ENCODE measurements around the gene ELOF1.
"Not testable (repeated sequence)": the region's sequence is repeated elsewhere in the genome, so short reads cannot be mapped to it uniquely, and the experiment has no call there.

ELOF1 gene

DNA sequence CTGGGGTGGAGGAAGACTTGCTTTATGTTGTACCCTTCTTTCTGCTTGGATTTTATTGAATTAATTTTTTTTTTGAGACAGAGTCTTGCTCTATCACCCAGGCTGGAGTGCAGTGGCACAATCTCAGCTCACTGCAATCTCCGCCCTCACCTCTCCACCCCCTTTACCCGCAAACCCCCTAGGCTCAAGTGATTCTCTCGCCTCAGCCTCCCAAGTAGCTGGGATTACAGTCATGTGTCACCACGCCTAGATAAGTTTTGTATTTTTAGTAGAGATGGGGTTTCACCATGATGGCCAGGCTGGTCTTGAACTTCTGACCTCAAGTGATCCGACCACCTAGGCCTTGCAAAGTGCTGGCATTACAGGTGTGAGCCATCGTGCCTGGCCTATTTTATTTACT lies 14.3 kb upstream of the ELOF1 start:
- DNase-seq (ENCODE audit: insufficient read length, low spot score); FAIRE-seq: not testable (repeated sequence)

GRCh38 chr19:11570039-11570462 lies 11.0 kb upstream of the ELOF1 start:
- FAIRE-seq (no peak), DNase-seq (ENCODE audit: insufficient read length, low spot score) (no peak)

DNA sequence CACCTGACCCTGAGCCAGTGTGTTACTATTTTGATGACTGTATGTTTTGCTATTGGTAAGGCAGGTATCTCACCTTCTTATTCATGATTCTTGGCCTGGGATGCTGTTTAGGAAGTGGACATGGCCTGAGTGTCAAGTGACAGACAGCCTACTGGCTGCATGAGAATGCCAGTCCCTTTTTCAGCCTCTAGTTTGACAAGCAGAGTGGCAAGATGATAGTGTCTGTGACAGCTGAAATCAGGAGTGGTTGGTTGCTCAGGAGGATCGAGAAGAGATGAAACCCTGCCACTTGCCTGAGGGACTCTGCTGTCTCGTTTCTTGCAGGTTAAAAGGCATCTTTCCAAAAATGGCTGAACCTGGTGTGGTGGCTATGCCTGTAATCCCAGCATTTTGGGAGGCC lies 7.1 kb upstream of the ELOF1 start:
- DNase-seq (ENCODE audit: insufficient read length, low spot score), result no peak
- no peak for FAIRE-seq

DNA sequence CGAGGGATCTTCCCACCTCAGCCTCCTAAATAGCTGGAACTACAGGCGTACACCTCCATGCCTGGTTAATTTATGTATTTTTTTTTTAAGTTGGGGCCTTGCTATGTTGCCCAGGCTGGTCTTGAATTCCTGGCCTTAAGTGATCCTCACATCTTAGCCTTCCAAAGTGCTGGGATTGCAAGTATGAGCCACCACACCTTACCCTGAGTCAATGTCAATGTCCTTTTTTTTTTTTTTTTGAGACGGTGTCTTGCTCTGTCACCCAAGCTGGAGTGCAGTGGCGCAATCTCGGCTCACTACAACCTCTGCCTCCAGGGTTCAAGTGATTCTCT lies 6.6 kb upstream of the ELOF1 start:
- FAIRE-seq; DNase-seq (ENCODE audit: insufficient read length, low spot score): not testable (repeated sequence)

DNA sequence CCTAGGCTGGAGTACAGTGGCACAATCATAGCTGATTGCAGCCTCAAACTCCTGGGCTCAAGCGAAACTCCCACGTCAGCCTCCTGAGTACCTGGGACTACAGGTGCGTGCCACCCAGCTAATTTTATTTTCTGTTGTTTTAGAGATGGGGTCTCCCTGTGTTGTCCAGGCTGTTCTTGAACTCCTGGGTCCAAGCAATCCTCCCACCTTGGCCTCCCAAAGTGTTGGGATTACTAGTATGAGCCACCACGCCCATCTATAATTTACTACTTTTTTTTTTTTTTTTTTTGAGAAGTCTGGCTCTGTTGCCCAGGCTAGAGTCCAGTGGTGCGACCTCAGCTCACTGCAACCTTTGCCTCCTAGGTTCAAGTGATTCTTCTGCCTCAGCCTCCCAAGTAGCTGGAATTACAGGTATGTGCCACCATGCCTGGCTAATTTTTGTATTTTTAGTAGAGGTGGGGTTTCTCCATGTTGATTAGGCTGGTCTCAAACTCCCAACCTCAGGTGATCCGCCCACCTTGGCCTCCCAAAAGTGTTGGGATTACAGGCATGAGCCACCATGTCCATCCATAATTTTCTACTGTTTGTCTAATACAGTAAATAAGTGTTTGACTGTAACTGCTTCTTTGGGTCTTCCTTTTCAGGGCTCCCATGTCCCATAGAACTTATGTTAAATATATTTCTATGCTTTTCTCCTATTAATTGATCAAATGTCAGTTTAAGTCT lies 5.2 kb upstream of the ELOF1 start:
- not testable (repeated sequence) for FAIRE-seq; DNase-seq (ENCODE audit: insufficient read length, low spot score)

DNA sequence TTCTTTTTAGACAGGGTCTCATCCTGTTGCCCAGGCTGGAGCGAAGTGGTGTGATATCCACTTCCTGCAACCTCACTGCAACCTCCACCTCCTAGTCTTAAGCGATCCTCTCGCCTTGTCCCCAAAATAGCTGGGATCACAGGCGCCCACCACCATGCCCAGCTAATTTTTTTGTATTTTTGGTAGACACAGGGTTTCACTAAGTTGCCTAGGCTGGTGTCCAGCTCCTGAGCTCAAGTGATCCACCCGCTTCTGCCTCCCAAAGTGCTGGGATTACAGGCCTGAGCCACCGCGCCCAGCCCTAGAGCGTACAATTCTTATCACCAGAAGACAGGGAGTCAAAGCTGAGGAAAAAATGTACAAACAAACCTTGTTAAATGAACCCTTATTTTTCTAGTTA lies 4.5 kb upstream of the ELOF1 start:
- no peak for DNase-seq (ENCODE audit: insufficient read length, low spot score)
- no peak for FAIRE-seq

DNA sequence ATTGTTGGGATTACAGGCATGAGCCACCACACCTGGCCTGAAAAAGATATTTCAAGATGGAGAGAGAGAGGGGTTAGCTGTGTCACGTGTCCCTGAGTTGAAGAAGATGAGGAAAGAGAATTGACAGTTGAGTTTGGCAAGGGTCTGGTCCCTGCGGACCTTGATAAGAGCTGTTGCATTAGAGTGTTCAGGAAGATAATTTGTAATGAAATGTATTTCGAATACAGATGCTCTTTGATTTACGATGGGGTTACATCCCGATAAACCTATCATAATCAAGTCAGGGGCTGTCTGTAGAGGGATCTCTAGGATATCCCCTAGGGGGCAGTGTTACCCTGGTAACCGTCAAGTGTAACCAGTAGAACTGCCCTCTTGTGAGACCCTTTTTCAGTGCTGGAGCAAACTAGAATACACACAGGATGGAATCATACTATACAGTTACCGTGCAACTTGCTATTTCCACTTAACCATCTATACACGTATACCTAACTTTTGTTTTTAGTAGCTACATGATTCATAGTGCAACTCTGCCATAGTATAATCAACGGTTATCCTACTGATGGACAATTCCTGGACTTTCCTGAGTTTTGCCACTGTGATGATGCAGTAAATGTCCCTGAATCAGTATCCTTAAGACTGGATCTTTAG lies 1.5 kb upstream of the ELOF1 start:
- no peak for FAIRE-seq
- peak; percentile 74 for DNase-seq (ENCODE audit: insufficient read length, low spot score)

DNA sequence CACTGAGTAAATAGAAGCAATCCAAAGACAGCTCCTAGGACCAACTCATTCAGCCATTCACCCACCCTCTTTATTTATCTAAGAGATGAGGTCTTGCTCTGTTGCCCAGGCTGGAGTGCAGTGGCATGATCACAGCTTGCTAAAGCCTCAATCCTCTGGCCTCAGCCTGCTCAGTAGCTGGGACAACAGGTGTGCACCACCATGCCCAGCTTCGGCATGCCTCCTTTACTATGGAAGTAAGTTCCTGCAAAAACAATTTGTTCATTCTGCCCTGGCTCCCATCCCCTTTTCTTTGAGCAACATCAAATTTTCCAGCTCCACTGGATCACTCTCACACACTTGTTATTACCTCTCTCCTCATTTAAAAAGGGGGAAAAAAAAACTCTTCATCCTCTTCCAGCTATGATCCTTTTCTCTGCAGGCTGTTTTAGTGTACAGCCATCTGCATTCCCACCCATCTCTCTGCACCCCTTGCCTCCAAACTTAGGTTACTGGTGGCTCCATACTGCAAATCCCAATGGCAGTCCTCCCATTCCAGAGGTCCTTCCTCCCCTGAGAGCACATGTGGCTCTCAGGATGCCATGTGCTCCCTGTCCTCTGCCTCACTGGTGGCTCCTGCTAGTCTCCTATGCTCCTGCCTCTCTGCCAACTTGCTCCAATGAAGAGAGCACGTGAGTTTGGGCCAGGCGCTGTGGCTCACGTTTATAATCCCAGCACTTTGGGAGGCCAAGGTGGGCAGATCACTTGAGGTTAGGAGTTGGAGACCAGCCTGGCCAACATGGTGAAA lies 2.2 kb downstream of the ELOF1 start:
- FAIRE-seq (no peak), DNase-seq (ENCODE audit: insufficient read length, low spot score) (no peak)

GRCh38 chr19:11555246-11555645 lies 3.8 kb downstream of the ELOF1 start:
- no peak for FAIRE-seq

GRCh38 chr19:11554160-11554559 lies 4.9 kb downstream of the ELOF1 start:
- DNase-seq (ENCODE audit: insufficient read length, low spot score), result no peak
- FAIRE-seq, result no peak

More at GRCh38 chr19:11555246-11555645, 3.8 kb downstream of the ELOF1 start:
- no peak for DNase-seq (ENCODE audit: insufficient read length, low spot score)

DNA sequence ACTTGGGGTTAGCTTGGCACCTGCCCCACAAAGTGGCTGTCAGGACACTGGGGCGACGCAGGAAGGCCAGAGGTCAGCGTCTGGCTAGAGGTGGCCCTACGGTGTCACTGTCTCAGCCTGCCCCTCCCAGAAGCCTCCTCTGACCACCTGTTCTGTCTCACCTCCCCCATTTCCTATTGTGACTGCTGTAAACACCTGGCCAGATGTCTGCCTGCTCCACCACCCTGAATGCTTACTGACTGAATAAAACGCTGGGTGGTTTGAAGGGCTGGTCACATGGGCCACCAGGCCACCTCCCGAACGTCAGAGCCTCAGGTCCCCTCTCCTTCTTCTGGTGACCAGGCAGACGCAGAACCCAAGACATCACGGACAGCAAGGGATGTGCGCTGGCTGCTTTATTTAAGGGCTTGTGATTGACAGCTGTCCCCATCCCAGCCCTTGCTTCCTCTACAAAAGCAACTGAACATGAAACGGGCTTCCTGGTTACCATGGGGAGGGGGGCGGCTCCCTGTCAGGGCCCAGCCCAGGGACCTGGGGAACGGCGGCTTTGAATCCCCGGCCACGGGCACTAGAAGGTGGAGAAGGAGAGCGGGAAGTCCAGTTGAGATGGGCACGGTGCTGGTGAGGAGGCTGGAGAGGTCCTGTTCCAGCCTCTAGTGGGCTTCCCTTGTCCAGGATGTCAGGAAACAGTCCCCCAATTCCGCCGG lies 6.2 kb downstream of the ELOF1 start:
- DNase-seq (ENCODE audit: insufficient read length, low spot score) (no peak), FAIRE-seq (no peak)

GRCh38 chr19:11551603-11552235 lies 7.3 kb downstream of the ELOF1 start:
- FAIRE-seq (no peak), DNase-seq (ENCODE audit: insufficient read length, low spot score) (no peak)

- FAIRE-seq (no peak), DNase-seq (ENCODE audit: insufficient read length, low spot score) (no peak)
These were observed 8.8 kb downstream of the ELOF1 start for GRCh38 chr19:11550265-11550664.

DNA sequence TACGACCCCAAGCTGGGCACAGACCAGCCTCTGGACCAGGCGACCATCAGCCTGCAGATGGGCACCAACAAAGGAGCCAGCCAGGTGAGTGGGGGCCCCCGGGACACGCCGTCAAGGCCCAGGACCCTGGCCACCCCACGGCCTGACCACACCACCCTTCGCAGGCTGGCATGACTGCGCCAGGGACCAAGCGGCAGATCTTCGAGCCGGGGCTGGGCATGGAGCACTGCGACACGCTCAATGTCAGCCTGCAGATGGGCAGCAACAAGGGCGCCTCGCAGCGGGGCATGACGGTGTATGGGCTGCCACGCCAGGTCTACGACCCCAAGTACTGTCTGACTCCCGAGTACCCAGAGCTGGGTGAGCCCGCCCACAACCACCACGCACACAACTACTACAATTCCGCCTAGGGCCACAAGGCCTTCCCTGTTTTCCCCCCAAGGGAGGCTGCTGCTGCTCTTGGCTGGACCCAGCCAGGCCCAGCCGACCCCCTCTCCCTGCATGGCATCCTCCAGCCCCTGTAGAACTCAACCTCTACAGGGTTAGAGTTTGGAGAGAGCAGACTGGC lies 9.6 kb downstream of the ELOF1 start:
- FAIRE-seq (no peak), DNase-seq (ENCODE audit: insufficient read length, low spot score) (no peak)

DNA sequence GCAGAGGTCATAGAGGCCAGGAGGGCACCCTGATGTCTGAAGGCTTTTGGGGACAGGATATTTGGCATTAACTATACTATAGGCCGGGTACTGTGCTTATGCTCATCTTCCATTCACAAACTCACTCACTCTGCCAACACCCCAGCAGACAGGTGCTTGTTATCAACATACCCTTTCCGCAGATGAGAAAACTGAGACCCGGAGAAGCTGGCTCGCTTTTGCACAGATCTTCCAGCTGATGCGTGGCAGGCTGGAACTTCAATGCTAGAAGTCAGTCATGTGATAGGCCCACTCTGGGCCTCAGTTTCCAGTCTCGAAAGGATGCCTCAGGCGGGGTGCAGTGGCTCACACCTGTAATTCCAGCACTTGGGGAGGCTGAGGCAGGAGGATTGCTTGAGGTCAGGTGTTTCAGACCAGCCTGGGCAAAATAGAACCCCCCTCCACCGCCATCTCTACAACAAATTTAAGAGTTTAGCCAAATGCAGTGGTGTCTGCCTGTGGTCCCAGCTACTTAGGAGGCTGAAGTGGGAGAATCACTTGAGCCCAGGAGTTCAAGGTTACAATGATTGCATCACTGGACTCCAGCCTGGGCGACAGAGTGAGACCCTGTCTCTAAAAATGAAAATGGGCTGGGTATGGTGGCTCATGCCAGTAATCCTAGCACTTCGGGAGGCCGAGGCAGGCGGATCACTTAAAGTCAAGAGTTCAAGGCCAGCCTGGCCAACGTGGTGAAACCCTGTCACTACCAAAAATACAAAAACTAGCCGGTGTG lies 10.9 kb downstream of the ELOF1 start:
- no peak for FAIRE-seq
- DNase-seq (ENCODE audit: insufficient read length, low spot score), result no peak

GRCh38 chr19:11541238-11541637 lies 17.8 kb downstream of the ELOF1 start:
- DNase-seq (ENCODE audit: insufficient read length, low spot score), result no peak
- FAIRE-seq, result no peak

DNA sequence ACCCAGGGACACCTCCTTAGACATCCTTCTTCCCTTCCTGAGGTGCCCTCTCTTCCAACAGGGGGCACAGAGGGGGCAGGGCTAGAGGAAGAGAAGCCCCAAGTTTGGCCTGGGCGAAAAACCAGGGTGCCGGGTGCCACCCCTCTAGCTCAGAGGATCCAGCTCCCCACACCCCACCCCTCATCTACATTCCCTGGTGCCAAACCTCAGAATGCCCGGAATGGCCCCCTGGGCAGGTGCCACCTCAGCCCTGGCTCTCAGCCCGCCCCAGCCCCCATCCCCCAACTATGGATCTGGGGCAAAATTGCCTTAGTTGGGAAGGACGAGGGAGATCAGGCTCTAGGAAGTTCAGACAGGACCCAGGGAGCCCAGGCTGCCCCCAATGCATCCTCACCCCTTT lies 18.4 kb downstream of the ELOF1 start:
- DNase-seq (ENCODE audit: insufficient read length, low spot score) (no peak), FAIRE-seq (no peak)

GRCh38 chr19:11539495-11540365 lies 19.3 kb downstream of the ELOF1 start:
- FAIRE-seq (no peak), DNase-seq (ENCODE audit: insufficient read length, low spot score) (no peak)

Data from HTR-8/SVneo (cell line).